Fibroblast of skin of back (primary cell): ENCODE measurements around the gene CTAGE15. TPM values are rescaled to one million over a fixed set of nuclear protein-coding genes. Genes with fewer than 3 reads are reported as not detected.
"Not testable (repeated sequence)": the region's sequence is repeated elsewhere in the genome, so short reads cannot be mapped to it uniquely, and the experiment has no call there.

Experiments
- DNase-seq: peaks from one replicate; pipeline ENCODE4 v3.0.0-alpha.2; 2013
- polyA plus RNA-seq, 2 experiments: library from polyadenylated mRNA; unstranded; fragments of 120-200 nt; gene quantifications; one replicate each; pipeline ENCODE4 v1.2.1, GENCODE V29; 2013; ENCODE audit not compliant: insufficient read length in 2 of 2

CTAGE15 gene, protein sequence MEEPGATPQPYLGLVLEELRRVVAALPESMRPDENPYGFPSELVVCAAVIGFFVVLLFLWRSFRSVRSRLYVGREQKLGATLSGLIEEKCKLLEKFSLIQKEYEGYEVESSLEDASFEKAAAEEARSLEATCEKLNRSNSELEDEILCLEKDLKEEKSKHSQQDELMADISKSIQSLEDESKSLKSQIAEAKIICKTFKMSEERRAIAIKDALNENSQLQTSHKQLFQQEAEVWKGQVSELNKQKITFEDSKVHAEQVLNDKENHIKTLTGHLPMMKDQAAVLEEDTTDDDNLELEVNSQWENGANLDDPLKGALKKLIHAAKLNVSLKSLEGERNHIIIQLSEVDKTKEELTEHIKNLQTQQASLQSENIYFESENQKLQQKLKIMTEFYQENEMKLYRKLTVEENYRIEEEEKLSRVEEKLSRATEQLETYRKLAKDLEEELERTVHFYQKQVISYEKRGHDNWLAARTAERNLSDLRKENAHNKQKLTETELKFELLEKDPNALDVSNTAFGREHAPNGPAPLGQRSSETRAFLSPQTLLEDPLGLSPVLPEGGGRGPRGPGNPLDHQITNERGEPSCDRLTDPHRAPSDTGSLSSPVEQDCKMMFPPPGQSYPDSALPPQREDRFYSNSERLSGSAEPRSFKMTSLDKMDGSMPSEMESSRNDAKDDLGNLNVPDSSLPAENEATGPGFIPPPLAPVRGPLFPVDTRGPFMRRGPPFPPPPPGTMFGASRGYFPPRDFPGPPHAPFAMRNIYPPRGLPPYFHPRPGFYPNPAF
- polyA plus RNA-seq (2013, experiment 1 of 2; ENCODE audit: insufficient read length) = not detected
- not detected for polyA plus RNA-seq (2013, experiment 2 of 2; ENCODE audit: insufficient read length)

DNA sequence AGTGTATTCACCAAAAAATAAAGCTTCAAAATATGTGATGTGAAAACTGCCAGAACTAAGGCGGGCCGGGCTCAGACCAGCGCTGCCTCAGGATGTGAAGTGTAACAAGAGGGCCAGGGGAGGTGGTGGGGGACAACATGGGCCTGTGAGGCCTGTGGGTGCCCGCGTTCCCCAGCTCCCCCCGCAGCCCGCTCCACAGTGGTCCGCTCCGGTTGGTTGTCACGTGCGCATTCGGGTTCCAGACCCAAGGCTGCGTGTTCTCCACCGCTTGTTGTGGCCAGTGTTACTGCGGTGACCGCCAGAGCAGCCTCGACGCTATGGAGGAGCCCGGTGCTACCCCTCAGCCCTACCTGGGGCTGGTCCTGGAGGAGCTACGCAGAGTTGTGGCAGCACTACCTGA lies at the start of gene CTAGE15:
TSS of gene CTAGE15 (plus strand) at position 301 of the 400 bp plus-strand sequence. CDS start at position 318, 17 bp downstream.
- not testable (repeated sequence) for DNase-seq

DNA sequence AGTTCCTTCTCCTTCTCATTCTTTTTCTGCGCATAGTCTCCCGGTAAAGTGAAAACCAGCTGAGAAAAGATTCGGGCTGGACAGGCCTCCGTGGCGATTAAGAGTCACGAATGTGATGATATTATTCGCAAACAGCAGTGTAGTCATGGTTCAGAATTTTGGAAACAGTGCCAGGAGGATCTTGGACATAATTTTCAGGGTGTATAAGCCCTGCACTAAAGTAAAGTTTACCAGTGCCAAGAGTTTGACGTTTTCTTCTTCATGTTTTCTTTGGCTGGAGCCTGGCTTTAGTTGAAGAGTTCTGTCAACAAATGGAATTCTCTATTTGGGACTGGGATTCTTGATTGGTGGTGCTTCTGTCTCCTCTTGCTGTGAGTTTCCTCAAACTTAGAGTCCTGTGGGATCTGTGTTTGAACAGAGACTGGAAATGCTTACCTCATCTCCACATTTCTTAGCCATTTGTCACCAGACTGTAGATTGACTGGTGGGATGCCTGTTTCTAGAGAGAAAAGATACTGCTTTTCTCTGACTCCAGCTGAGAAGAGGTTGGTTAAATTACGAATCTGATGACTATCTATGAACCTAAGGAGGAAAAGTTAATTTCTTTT lies 49.2 kb upstream of the CTAGE15 start:
- not testable (repeated sequence) for DNase-seq

DNA sequence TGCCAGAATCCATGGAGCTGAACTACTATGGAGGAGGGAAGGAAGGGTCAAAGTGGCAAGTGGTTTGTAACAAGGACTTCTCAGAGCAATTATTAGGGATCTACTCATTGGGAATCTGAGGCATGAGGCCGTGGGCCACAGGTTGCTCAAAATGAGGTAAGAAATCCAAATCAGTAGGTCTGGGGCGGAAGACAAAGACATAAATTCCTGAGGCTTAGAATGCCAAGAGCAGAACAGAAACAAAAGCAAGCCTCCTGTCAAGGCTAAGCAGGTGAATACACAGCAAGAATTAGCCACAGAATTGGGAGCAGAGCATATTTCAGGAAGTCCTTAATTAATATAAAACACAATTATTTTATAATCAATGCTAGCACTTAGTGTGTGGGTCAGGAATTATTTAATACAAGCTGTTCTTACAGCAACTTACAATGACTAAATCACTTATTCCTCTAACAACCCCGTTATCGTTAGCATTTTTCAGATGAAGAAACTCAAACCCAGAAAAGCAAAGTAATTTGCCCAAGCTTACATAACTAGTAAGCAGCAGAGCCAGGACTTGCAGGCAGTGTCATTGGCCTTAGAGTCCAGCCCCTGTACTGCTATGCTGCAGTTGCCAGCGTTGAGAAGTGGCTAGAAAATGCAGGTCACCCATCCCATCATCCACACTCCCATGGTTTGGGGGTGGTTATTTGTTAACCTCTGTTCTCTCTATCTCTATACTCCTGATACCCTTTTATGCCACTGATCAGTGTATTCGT lies 40.3 kb upstream of the CTAGE15 start:
- DNase-seq = not testable (repeated sequence)

DNA sequence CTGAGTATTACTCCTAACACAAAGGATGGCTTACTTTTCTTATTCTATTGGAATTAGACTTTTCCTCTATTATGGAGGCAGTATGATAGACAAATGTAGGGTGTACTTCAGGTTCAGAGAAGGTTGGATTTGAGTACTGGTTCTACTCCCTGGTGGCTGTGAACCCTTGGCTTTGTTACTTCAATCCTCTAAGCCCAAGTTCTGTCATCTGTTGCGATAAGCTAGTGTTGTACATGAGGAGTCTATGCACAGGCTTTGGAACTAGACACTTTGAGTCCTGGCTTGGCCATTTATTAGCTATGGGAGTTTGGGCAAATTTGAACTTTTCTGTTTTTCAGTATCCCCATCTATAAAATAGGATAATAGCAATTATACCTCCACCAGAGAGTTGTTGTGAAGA lies 39.7 kb upstream of the CTAGE15 start:
- not testable (repeated sequence) for DNase-seq

DNA sequence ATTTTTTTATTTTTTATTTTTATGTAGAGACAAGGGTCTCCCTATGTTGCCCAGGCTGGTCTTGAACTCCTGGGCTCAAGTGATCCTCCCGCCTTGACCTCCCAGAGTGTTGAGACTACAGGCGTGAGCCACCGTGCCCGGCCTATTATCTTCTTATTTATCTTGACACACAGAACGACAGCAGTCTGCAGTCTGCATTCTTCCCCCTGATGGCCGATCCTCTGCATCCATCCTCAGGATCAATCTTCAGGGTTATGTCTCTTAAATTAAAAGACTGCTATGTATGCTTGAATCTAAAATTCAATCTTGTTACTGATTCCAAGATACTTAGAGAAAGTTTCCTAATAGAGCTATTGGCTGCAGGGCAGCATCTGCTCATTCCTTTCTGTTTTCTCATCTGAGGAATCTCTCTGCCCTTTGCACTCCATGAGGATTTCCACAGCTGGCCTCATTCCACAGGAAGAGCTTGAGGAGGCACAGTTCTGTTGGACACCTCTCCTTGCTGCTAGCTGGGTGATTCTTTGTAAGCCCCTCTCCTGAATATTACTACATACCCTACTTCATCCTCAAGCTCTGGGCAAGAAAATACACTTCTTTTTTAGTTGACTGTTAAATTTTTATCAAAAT lies 38.3 kb upstream of the CTAGE15 start:
- DNase-seq = not testable (repeated sequence)

DNA sequence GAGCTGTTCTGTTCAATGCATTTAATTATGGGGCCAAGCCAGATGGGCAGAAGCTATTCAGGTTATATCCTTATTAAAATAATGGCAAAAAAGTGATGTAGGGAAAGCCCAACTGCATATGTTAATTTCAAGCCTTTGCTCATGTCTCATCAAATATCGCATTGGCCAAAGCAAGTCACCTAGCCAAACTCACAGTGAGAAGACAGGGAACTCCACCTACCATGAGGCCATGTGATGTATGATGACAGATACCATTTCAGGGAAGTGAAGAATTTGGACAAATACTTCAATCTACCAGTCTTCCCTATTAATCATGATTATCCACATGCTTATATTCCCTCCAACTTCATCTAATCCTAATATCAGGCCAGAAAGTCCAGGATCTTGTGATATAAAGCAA lies 35.2 kb upstream of the CTAGE15 start:
- DNase-seq = not testable (repeated sequence)

DNA sequence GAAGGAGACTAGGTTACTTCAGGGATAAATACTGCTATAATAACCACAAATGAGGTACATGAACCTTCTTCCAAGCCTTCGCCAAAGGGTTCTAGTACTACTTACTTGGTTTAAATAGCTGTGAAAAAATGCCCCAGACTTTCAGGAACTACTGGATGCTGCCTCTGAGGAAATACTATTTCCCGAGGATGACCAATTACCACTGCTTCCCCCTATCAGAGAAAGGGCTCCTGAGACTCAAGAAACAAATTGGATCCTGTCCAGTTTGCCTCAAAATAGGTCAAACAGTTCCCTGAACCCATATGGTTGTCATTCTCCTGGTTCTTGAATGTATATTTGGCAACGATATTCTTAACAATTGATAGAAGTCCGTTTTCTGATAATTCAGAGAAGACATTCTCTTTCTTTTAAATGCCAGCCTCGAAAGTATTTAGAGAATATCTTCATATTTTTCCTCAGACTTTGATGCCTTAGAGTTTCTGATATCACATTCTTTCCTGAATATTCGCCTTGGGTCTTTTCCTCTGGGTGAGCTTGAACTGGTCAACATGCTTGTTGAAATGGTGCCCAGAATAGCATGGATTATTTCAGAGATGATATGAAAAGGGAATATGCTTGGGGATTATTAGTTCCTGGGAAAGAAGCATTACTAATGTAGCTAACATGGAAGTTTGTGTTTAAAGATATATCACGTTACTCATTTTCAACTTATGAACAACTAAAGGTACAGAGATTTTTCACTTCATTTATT lies 28.1 kb upstream of the CTAGE15 start:
- DNase-seq = not testable (repeated sequence)

DNA sequence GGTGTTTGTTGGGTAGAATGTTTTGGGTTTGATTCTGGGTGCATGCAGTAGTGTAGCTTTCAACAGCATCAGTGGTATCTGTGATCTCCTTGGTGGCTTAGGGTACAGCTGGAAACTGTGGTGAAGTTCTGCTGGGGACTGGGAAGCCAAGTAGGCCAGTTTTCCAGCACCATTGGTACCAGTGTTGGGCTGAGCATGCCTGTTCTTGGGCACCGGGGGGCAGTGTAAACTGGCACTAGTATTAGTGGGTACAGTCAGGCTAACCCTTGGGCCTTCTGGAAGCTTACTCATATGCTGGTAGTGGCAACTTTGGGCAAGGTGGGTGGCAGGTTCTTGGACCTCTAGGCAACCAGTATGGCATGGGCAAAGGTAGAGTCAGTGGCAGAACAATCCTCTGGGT lies 15.6 kb upstream of the CTAGE15 start:
- DNase-seq = not testable (repeated sequence)

DNA sequence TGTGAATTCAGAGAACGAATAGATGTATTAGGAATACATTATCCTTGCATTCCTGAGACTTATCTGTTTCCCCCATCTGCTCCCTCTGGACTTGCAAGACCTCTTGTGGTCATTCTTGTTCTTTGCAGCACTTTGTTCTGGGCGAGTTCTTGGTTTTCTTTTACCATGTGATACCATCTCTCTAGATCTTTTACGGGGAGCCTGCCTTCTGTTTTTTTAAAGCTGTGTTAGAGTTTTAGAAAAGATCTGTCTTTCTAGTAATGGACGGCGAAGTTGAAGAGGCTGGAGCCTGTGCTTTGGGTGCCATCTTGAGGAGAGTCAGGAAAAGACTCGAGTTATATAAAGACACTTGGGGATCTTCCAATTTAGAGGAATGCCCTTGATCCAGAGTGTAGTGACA lies 8.3 kb upstream of the CTAGE15 start:
- not testable (repeated sequence) for DNase-seq

DNA sequence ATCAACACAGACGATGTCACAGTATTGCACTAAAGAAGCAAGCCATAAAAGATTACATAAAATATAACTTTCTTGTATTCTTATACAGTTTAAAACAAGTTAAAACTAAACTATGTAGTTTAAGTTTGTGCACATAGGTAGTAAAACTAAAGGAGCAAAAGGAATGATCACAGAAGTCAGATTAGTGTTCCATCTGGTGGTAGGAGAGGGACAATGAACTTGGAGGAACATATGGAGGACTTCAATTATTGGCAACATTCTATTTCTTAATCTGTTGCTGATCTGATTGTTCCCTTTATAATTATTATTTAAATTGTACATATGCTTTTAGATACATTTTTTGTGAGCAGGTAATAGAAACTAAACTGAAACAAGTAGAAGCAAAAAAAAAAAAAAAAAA lies 5.6 kb upstream of the CTAGE15 start:
- DNase-seq = not testable (repeated sequence)

DNA sequence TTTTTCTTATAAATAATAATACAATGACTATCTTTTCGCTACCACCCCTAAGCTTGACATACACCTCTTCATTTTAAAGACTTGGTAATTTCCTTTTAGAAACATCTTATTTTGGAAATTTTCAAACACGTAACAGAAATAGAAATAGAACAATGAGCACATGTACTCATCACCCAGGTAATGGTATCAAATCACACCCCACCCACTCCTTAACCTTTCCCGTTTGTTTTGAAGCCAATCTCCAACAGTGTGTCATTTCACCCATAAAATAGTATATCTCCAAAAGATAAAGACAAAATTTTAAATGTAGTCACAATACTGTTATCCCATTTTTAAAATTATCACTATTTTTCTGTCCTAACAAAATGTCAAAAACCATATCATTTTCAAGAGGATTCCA lies 16.6 kb downstream of the CTAGE15 start:
- DNase-seq = not testable (repeated sequence)

DNA sequence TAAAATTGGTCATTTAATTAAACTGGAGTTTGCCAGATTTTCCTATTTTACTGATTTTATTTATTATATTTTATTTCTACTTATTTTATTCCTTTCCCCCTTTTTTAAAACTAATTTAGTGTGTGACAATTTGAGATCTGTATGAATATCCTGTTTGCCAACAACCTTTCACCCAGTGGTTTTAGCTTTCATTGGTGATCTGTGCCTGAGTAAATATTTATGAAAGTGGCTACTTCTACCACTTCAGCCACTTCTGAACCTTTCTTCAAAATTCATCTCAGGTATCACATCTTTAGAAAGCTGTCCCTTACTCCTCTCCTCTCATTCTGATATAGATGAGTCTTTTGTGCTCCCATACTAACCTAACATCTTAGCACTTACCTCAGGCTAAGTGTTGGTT lies 18.3 kb downstream of the CTAGE15 start:
- not testable (repeated sequence) for DNase-seq

DNA sequence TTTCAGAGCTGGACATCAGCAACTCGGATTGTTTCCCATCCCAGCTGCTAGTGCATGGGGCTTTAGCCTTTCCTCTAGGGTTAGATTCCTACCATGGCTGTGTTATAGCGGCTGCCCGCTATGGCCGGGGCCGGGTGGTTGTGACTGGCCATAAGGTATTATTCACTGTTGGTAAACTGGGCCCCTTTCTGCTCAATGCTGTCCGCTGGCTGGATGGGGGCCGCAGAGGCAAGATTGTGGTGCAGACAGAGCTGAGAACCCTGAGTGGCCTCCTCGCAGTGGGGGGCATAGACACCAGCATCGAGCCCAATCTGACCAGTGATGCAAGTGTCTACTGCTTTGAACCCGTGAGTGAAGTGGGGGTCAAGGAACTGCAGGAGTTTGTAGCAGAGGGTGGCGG lies 26.5 kb downstream of the CTAGE15 start:
- DNase-seq = not testable (repeated sequence)

DNA sequence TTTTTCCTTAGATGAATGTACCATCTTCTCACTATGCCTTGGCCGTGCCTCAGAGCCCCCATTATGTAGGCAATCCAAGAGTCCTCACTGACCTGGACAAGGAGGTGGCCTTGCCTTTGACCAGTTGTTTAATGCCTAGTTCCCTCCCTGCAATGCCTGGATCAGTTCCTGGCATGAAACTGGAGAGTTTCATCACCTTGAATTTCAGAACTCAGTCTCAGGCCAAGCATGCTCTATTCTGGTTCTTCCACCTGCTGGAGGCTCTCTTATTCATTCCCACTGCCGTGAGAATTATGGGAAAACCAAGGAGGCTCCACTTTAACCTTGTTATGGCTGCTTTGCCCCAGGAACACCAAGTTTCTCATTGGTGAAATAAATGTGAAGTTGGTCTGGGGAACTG lies 31.9 kb downstream of the CTAGE15 start:
- DNase-seq = not testable (repeated sequence)

DNA sequence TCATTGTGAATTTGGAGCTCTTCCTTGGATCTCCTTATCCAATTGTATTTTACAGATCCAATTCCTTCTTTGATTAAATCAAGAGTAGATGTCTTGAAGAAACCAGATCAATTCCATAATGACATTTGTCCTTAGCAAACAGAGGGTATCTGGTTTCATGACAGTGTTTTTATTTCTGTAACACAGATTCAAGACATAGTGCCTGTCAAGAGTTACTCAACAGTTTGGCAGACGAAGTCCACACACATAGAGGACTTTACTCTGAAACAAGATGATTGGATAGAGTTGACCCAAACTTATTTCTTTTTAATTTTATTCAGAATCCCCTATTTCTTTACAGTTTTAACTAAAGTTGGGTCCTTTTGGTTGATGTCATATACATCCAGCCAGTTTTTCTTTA lies 34.5 kb downstream of the CTAGE15 start:
- DNase-seq = not testable (repeated sequence)

DNA sequence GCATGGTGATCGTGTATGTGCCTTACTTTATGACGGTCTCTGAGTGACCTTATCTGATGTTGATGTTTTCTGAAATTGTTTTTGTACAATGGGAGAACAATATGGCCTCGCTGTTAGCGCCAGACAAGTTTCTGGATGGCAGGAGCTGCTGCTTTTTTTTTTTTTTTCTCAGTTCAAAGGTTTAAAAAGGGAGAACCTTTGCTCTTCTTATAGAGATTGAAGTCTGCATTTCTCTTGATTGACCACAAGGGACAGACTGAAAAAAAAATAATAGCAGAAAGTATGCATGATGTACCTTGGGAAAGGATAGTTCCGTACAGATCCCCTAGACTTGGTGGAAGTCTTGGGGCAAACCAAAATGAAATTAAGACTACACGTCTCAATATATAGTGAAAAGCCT lies 43.9 kb downstream of the CTAGE15 start:
- DNase-seq = peak; percentile 0

DNA sequence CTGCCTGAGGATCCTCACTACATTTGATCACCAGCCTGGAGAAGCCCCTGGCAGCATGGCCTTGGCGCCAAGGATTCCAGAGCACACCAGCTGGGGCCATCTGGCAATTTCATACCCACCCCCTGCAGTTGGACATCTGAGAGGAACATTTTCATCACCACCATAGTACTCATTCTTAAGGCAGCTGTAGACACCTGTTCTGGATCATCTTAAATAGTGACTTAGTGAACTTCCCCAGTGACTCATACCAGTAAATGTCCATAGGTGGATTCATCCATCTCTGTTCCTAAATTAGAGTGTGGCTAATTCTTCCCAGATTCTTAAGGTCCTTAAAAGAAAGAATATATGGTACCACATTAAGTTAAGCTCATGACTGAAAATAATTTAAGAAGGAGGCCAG lies 45.6 kb downstream of the CTAGE15 start:
- not testable (repeated sequence) for DNase-seq

DNA sequence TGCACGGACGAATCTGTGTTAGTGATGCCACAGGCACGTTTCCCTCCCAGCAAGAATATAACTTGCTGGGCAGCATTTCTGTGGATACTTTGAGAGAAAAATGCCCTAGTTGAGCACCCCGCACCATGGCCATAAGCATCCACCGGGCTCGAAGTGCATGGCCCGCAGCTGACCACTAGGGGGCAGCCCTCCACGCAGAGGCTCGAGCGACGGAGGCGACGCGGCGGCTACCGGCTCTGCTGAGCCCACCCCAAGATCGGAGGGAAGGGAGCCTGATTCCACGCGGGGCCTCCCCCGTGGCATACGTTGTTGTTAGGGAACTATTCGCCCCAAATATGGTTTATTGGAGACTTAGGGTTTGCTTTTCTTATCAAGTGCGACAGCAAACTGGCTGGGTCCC lies 48.5 kb downstream of the CTAGE15 start:
- DNase-seq = not testable (repeated sequence)

DNA sequence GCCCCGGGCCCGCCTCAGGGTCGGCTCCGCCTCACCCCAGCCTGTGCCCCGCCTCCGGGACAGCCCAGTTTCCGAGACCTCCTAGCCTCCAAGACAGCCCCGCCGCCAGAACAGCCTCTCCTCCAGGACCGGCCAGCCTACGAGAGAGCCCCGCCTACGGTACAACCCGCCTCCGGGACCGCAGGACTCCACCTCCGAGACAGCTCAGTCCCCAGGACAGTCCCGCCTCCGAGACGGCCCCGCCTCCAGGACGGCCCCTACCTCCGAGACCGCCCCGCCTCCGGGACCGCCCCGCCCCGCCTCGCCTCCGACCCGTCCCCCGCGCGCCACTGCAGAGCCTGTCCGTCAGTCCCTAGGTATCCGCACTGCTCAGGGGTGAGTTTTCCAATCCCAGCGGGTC lies 49.0 kb downstream of the CTAGE15 start, which contains the start of gene TCAF2:
TSS of gene TCAF2 (plus strand) at position 329 of the 400 bp plus-strand sequence.
- not testable (repeated sequence) for DNase-seq

DNA sequence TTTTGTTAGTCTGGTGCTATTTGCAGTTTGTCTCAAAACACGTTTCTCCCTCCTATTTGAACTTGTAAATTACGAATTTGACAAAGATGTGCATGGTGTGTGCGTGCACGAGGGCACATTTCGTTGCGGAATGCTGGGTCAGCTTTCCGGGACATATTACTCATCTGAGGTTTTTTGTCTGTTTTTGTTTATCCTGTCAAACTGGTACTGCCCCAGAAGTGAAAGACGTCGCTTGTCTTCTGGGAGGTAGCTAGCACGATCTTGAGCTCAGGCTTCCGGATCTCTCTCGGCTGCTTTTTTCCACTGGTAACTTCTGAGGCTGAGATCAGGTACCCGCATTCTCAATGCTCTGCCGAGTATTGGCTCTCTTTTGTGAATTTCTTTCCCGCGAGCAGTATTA lies 49.6 kb downstream of the CTAGE15 start:
- not testable (repeated sequence) for DNase-seq

DNA sequence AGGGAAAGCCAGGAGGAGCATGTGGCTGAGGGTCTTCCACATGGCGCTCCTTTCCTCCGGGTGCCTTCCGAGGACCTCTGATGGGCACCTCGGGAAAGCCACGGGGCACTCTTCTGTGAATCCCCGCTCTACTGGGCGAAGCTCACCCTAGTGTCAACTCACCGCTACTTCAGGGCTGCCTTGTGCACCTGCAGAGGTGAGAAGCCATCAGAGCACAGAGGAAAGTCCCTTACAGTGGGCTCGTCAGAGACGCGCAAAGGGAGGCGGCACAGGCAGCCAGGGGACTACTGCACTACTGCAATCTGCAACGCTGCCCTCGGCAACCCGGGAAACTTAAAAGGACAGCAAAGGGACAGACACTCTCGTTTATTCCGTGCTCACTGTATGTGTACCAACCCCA lies 50.5 kb downstream of the CTAGE15 start:
- not testable (repeated sequence) for DNase-seq
